GM12874 (cell line): ENCODE results near the gene NFATC1.

Source experiments
- CTCF ChIP-seq: IDR thresholded peaks from 2 replicates; pipeline ENCODE4 v1.5.1; 2011; ENCODE audit warnings: low read depth, mild to moderate bottlenecking, control low read depth, low read length, moderate library complexity; ENCODE audit not compliant: insufficient read depth

NFATC1 gene

DNA sequence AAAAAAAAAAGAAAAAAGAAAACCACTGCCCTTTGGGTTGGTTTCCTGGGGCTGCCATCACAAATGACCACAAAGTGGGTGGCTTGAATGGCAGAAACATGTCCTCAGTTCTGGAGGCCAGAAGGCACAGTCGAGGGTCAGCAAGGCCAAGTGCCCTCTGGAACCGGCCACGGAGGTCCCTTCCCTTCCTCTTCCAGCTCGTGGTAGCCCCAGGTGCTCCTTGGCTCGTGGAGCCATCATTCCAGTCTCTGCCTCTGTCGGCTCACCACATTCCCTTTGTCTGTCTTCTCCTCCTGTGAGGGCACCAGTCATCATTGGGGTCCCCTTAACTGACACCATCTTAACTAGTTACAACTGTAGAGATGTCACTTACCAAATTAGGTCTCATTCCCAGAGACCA lies 8.5 kb upstream of the NFATC1 start:
- no peak for TF ChIP-seq CTCF

DNA sequence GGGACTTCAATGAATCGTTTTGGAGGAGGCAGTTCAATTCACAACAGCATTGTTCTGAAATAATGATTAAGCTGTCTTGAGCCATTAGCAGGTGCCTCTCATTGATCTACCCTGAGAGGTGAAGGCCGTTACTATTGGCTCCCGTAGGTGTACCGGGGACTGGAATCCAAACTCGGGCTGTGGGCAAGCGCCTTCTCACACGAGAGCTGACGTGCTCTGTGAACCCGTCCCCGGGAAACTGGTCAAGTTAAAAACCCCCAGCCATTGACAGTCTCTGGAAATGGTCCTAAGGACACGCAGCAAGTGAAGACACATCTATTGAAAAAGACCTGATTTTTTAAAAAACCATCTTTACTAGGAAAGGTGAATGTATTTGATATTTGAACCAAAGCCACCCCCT lies 8.1 kb upstream of the NFATC1 start:
- no peak for TF ChIP-seq CTCF

- TF ChIP-seq CTCF, result no peak
These were observed 7.7 kb upstream of the NFATC1 start for GRCh38 chr18:79388043-79388442.

GRCh38 chr18:79389689-79390088 lies 6.0 kb upstream of the NFATC1 start:
- TF ChIP-seq CTCF, result no peak

- no peak for TF ChIP-seq CTCF
These were observed 3.5 kb upstream of the NFATC1 start for GRCh38 chr18:79392226-79392625.

- no peak for TF ChIP-seq CTCF
These were observed 2.5 kb upstream of the NFATC1 start for GRCh38 chr18:79393181-79393634.

DNA sequence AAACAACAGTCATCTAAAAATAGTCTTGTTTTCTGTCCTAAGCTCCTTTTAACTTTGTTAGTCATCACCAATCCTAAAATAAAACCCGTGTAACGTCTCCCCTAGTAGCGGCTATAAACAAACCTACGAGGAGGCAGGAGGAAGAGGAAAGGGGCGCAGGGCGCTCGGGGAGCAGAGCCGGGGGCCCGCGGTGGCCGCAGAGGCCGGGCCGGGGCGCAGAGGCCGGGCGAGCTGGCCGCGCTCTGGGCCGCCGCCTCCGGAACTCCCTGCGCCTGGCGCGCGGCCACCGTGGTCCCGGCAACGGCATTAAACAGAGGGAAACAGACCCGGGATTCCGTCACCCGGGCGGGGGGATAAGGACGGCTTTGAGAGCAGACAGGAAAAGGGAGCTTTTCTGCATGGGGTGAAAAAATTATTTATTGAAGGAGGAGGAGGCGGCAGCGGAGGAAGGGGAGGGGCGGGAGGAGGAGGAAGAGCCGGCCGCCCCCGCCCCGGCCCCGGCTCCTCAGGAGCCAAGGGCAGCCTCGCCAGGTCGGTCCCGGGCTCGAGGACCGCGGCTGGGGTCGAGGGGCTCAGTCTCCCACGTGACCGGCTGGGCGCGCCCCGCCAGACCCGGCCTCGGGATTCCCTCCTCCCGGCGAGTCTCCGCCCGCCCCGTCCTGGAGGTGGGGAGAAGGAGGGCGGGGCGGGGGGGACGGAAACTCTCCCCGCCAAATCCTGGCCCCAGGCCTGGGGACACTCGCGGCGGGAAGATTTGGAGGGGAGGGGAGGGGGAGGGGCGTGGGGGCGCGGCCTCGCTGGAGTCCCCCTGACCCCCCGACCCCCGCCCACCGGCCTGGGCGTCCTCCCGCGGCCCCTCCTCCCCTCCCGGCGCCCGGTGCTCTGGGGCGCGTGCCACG lies 1.8 kb upstream of the NFATC1 start:
- no peak for TF ChIP-seq CTCF
